Activated B cell treated with CpG ODN at 0.5 μM for 24 hours (primary cell): Measurements from ENCODE around the gene NOP9. TPM values are rescaled to one million over a fixed set of nuclear protein-coding genes. Genes with fewer than 3 reads are reported as not detected.

Experiments used
- ATAC-seq: fragments of 200-7000 bp; cut with Tn5 transposase; one replicate; pipeline ENCODE4 v1.10.0; 2021; ENCODE audit warnings: low read depth, mild to moderate bottlenecking, moderate library complexity
- CTCF ChIA-PET: fragments of 350-600 bp; sonication (Branson Sonifier 250); formaldehyde crosslinking; loops from one replicate; lab custom pipeline; 2021; ENCODE audit warnings: antibody characterized with exemption; lab: Charles Lee
- POLR2A ChIA-PET: fragments of 350-600 bp; sonication (Branson Sonifier 250); formaldehyde crosslinking; loops from one replicate; lab custom pipeline; 2021; ENCODE audit warnings: antibody characterized with exemption; lab: Charles Lee
- DNase-seq: peaks from one replicate; pipeline ENCODE4 v3.0.0; 2022
- H3K27ac Mint-ChIP-seq: one replicate; pipeline ENCODE4 v1.8.0; 2020; ENCODE audit warnings: mixed read lengths
- H3K27me3 Mint-ChIP-seq: one replicate; pipeline ENCODE4 v1.8.0; 2021; ENCODE audit warnings: mixed read lengths
- H3K36me3 Mint-ChIP-seq: one replicate; pipeline ENCODE4 v1.8.0; 2021; ENCODE audit warnings: low read depth, mixed read lengths
- H3K4me1 Mint-ChIP-seq: one replicate; pipeline ENCODE4 v1.8.0; 2021; ENCODE audit warnings: mixed read lengths
- H3K4me3 Mint-ChIP-seq: one replicate; pipeline ENCODE4 v1.8.0; 2020; ENCODE audit warnings: mild to moderate bottlenecking, mixed read lengths
- H3K9me3 Mint-ChIP-seq: one replicate; pipeline ENCODE4 v1.8.0; 2020; ENCODE audit warnings: mixed read lengths
- intact Hi-C: fragments of 100-400 bp; cut with micrococcal nuclease; formaldehyde crosslinking; loops from one replicate; pipeline ENCODE4 v1.15.1; 2024
- total RNA-seq: library from RNA; stranded (reverse); gene quantifications from 2 replicates; pipeline ENCODE4 v1.2.3, GENCODE V29; 2022
- TF ChIP-seq, protein P1 (sequence below): fragments of 200-600 bp; IDR thresholded peaks from one replicate; pipeline ENCODE4 v1.8.0; 2022; ENCODE audit warnings: antibody characterized with exemption, mild to moderate bottlenecking

The NOP9 gene
- total RNA-seq, 1 donor from 2014 or later: 36.4 TPM

DNA sequence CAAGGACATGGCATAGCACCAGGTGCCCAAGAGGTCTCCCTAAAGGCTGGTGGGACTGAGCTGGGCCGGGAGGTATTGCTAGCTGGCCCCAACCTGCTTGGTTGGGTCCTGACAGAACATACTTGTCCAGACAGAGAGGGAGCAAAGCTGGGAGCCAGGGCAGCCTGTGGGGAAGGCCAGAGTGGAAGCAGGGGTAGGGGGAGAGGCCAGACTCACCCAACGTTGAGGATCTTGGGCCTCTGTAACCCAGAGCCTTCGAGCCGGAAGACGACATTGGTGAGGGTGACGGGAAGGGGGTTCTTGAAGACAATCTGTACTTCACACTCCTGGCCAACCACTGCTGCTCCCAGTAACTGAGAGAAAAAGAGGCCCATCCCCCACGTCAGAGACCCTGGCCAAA, 45.7 kb upstream of the NOP9 start:
- POLR2A ChIA-PET: no interaction called here

DNA sequence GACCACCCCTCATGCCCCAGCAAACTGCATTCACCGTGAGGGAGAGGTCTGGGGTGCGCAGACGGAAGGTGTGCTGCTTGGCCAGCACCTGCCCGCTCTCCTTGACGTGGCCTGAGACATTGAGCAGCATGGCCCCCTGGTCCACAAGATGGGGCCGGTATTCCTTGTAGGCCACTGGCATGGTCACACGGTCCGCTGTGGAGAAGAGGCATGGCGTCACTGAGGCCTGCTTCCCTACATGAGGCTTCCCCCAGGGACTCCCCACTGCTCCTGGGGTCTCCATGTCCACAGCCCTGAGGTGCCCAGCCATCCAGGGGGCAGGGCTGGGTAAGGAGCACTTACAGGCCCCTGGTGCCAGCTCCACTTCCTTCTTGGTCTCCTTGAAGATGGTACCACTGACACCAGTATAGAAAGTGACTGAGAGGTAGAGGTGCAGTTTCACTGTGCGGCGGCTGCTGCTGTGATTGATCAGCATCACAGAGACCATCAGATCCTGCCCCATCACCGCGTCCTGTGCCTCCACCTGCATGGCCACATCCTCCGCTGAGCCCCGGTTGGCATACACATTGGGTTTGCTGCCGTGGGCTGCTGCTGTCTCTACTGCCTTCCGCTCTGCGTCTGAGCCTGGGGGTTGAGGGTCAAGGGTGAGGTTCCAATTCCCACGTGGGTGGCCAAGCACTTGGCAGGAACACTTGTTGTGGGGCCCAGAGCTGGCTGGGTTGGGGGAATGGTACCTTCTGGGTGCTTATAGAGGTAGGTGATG, 44.8 kb upstream of the NOP9 start:
- no peak for ATAC-seq
- ChIA-PET CTCF (no interaction called here), POLR2A (interaction anchor here (0.8 to 1.4 kb wide), 2 partner anchors 13 to 16 kb away, joined by 3 to 5 read pairs; partner anchors contain the start of genes RABGGTA and TINF2)
- intact Hi-C loops: no loop called here
- H3K4me1 Mint-ChIP-seq: no peaks in the 10 kb centered on the region
- H3K4me3 Mint-ChIP-seq: no peak overlapping the region
- no peaks in the 10 kb centered on the region for H3K27me3 Mint-ChIP-seq
- peaks cover 33% of the 10 kb centered on the region for H3K36me3 Mint-ChIP-seq
- H3K27ac Mint-ChIP-seq: no peak overlapping the region
- no peaks in the 10 kb centered on the region for H3K9me3 Mint-ChIP-seq
- no peak for DNase-seq
- TF ChIP-seq, protein P1, sequence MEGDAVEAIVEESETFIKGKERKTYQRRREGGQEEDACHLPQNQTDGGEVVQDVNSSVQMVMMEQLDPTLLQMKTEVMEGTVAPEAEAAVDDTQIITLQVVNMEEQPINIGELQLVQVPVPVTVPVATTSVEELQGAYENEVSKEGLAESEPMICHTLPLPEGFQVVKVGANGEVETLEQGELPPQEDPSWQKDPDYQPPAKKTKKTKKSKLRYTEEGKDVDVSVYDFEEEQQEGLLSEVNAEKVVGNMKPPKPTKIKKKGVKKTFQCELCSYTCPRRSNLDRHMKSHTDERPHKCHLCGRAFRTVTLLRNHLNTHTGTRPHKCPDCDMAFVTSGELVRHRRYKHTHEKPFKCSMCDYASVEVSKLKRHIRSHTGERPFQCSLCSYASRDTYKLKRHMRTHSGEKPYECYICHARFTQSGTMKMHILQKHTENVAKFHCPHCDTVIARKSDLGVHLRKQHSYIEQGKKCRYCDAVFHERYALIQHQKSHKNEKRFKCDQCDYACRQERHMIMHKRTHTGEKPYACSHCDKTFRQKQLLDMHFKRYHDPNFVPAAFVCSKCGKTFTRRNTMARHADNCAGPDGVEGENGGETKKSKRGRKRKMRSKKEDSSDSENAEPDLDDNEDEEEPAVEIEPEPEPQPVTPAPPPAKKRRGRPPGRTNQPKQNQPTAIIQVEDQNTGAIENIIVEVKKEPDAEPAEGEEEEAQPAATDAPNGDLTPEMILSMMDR: no peak

More for the DNA sequence above, 45.7 kb upstream of the NOP9 start:
- Mint-ChIP-seq H3K27me3 (no peaks in the 10 kb centered on the region), H3K36me3 (peaks cover 33% of the 10 kb centered on the region), H3K4me1 (no peaks in the 10 kb centered on the region), H3K27ac (no peak overlapping the region), H3K9me3 (no peaks in the 10 kb centered on the region), H3K4me3 (no peak overlapping the region)
- ATAC-seq: no peak
- TF ChIP-seq, protein P1: no peak
- intact Hi-C loops: no loop called here
- CTCF ChIA-PET: interaction anchor here (0.9 to 1.8 kb wide), 2 partner anchors 16 to 43 kb away, joined by 3 to 4 read pairs; no protein-coding TSS in a partner anchor
- DNase-seq: no peak

DNA sequence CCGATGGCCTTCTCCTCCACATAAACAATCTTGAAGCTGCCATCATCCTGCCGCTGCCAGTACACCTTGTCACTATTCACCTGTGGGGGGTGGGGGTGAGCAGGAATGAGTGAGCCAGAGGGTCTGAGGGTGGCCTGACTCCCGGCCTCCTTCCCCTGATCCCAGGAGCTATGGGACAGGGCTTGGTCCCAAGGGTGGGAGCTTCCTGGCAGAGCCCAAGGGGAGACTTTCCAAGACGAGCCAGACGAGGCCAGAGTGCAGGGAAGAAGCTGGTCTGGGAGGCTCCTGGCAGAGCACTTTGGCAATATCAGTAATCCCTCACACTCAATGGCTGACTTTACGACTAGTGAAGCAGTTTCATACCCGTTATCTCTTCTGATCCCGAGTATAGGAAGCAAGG, 44.2 kb upstream of the NOP9 start:
- DNase-seq (no peak), ATAC-seq (no peak)
- ChIA-PET POLR2A (interaction anchor here (0.8 to 1.4 kb wide), 2 partner anchors 13 to 16 kb away, joined by 3 to 5 read pairs; partner anchors contain the start of genes RABGGTA and TINF2), CTCF (no interaction called here)
- no peaks in the 10 kb centered on the region for H3K4me1 Mint-ChIP-seq
- H3K27ac Mint-ChIP-seq: no peak overlapping the region
- H3K36me3 Mint-ChIP-seq: peaks cover 32% of the 10 kb centered on the region
- TF ChIP-seq, protein P1: no peak
- H3K27me3 Mint-ChIP-seq: no peaks in the 10 kb centered on the region
- intact Hi-C loops: no loop called here
- no peak overlapping the region for H3K4me3 Mint-ChIP-seq
- H3K9me3 Mint-ChIP-seq: no peaks in the 10 kb centered on the region

DNA sequence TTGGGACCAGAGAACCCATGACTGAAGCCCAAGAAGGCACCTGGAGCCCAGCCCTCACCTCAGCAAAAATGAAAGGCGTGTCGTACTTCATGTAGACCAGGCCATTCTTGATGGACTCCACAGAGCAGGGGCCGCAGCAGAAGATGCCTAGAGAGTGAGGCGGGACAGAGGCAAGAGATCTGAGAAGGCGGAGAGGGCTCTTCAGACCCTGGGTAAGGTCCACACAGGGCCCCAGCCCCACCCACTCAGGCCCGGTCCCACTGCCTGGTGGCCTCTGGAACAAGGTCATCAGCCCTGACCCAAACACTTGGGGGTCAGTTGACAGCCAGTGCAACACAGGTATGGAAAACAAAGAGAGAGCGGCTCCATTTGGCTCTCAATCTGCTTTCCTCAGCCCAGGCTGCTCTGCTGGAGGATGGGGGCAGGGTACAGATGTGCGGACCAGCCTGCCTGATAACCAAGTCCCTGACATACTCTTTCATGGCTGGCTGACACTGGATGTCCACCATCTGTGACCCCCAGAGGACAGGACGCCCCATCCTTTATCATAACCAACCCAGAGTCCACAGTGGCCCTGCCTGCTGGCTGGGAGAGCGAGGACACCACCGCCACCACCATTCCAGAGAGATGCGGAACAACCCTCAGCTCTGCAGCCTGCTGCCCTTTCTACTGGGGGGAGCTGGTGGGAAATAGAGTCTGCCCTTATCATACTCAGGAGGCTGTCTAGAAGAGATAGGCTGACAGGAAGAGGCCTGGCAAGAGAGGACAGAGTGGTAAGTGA, 43.5 kb upstream of the NOP9 start:
- ATAC-seq (no peak), DNase-seq (no peak)
- H3K4me3 Mint-ChIP-seq: no peak overlapping the region
- H3K36me3 Mint-ChIP-seq: peaks cover 33% of the 10 kb centered on the region
- no peaks in the 10 kb centered on the region for H3K4me1 Mint-ChIP-seq
- H3K27ac Mint-ChIP-seq: no peak overlapping the region
- POLR2A ChIA-PET: interaction anchor here (1.4 kb wide), 1 partner anchor 15 kb away, joined by 5 read pairs; the partner anchor contains the start of gene RABGGTA
- CTCF ChIA-PET: no interaction called here
- TF ChIP-seq, protein P1: no peak
- intact Hi-C loops: no loop called here
- no peaks in the 10 kb centered on the region for H3K27me3 Mint-ChIP-seq
- H3K9me3 Mint-ChIP-seq: no peaks in the 10 kb centered on the region

DNA sequence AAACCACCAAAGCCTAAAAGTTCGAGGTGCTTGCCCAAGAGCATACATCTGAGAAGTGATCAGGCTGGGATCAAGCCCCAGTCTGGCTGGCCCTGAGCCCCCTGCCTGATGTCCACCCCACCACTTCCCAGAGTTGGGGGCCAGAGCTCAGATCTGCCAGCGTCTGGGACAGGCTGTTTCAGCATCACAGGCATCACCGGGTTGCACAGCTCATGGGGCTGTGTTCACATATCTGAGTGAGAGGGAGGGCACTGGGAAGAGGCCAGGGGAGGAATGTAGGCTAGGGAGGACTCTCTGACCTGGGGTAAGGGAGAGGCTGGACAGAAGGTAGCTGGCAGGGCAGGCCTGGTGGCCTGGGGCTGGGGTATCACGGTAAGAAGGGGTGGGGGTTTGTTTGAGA, 42.7 kb upstream of the NOP9 start:
- Mint-ChIP-seq H3K27me3 (no peaks in the 10 kb centered on the region), H3K27ac (no peak overlapping the region), H3K9me3 (no peaks in the 10 kb centered on the region), H3K4me3 (no peak overlapping the region), H3K4me1 (no peaks in the 10 kb centered on the region), H3K36me3 (peaks cover 34% of the 10 kb centered on the region)
- no peak for ATAC-seq
- TF ChIP-seq, protein P1: no peak
- intact Hi-C loops: no loop called here
- DNase-seq: no peak
- ChIA-PET POLR2A (no interaction called here), CTCF (no interaction called here)
